NCI-H1417 treated with DMSO at 0.1 percent for 48 hours (cell line): ENCODE results near the gene INSR.

ENCODE experiments used
- DNase-seq: peaks from one replicate; lab custom pipeline; 2025; lab: John Stamatoyannopoulos, UW

Gene INSR

DNA sequence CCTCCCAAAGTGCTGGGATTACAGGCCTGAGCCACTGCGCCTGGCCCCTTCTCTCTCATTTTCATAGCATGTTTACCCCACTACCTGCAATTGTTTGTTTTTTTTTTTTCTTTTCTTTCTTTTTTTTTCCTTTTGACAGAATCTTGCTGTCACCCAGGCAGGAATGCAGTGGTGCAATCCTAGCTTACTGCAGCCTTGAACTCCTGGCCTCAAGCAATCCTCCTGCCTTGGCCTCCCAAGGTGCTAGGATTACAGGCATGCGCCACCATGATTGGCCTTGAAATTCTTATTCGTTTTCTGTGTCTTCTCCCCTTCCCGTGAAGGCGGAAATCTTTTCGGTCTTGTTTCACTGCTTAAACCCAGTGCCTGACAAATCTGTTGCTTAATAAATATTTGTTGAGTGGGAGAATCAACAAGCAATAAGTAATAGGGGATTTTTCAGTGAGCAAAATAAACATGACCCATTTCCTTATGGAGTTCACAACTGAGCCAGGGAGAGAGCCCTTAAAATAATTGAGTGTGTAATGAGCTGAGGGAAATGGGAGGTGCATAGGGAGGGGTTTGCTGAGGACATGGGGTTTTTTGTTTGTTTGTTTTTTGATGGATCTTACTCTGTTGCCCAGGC is 1.8 kb upstream of the INSR start:
- no peak for DNase-seq

GRCh38 chr19:7294558-7295212 is 471 bp upstream of the INSR start:
- peak; percentile 74 for DNase-seq

GRCh38 chr19:7292950-7293761 is 1.1 kb downstream of the INSR start:
- DNase-seq = no peak

DNA sequence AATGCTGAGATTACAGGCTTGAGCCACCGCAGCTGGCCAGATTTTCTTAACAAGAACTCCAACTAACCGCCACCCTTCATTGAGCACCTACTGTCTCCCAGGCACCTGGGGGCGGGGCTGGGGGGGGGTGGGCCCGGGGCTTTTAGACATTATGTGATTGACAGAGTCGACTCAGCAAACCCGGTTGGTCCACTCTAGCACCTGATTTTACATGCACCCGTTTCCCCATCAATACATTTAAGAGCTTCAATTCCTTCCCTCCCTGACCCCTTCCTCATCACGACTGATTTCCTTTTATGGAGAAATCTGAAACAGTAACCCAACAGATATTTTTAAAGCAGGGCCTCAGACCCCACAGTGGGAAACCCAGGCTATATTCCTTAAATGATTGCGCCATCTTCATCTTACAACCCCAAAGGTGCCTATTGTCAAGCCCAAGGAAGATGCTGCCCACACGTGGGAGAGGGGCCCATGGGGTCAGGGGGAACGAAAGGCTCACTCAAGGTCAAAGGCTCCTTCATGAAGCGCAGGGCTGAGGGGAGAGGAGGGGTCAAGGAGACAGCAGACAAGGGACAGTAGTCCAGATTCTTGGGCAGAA is 1.8 kb downstream of the INSR start:
- DNase-seq = no peak

- DNase-seq = no peak
Observed at GRCh38 chr19:7288977-7289376, 5.2 kb downstream of the INSR start.

- no peak for DNase-seq
Observed at GRCh38 chr19:7288131-7288530, 6.1 kb downstream of the INSR start.

GRCh38 chr19:7287722-7288121 is 6.5 kb downstream of the INSR start:
- DNase-seq = no peak

- no peak for DNase-seq
Observed at GRCh38 chr19:7280940-7281666, 13.1 kb downstream of the INSR start.

DNA sequence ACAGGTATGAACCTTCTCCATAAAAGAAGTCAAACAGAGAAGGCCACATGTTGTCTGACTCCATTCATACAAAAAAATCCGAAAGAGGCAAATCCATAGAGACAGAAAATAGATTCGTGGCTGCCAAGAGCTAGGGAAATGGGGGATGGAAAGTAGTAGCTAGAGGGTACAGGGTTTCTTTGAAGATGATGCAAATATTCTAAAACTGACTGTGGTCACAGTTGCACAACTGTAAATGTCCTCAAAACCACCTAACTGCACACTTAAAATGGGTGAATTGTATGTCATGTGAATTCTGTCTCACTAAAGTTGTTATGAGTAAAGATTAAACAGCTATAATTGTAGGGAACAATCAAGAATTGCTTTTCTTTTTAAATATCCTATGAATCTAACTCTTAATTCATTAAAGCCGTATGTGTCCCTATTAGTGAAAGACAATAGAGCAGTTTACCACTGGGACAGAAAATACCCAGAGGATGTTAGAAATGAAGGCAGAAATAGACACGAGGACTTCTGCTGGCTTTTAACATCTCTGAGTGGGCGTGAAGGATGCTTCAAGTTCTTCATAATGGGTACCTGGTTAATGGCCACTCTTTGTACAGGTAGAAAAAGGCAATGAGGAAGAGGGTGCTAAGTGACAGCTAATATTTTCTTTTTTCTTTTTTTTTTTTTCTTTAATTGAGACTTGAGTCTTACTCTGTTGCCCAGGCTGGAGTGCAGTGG is 21.2 kb downstream of the INSR start:
- DNase-seq = no peak

DNA sequence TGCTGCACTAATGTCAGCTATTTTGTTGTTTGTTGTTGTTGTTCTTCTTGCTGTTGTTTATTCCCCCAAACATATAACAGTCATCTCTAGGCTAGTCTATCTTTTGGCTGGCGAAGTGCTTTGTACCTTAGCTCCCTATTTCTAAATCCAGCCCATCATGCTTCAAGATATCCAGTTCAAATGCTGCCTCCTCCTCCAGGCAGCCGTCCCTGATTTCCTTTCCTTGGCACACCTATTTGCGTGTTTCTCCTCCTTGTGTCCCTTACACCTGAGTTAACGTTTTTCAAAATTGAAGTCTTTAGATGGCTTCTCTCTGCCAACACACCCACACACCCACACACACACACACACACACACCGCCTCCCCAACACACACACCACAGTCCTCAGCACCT is 25.5 kb downstream of the INSR start:
- DNase-seq = no peak

GRCh38 chr19:7267792-7268704 is 26.2 kb downstream of the INSR start:
- DNase-seq = no peak

GRCh38 chr19:7266832-7267231 is 27.4 kb downstream of the INSR start:
- no peak for DNase-seq

GRCh38 chr19:7265963-7266362 is 28.3 kb downstream of the INSR start:
- no peak for DNase-seq

GRCh38 chr19:7264858-7265257 is 29.4 kb downstream of the INSR start:
- DNase-seq = no peak

DNA sequence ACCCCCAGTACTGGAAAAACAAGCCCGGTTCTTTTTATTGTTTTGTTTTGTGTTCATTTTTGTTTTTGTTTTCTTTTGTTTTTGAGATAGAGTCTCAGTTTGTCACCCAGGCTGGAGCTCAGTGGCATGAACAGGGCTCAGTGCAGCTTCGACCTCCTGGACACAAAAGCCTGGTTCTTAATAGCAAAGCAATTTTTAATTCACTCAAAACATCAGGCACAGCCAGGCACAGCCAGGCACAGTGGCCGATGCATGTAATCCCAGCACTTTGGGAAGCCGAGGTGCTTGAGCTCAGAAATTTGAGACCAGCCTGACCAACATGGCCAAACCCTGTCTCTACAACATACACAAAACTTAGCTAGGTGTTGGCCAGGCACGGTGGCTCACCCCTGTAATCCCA is 30.7 kb downstream of the INSR start:
- no peak for DNase-seq

GRCh38 chr19:7263066-7263465 is 31.1 kb downstream of the INSR start:
- DNase-seq = no peak

DNA sequence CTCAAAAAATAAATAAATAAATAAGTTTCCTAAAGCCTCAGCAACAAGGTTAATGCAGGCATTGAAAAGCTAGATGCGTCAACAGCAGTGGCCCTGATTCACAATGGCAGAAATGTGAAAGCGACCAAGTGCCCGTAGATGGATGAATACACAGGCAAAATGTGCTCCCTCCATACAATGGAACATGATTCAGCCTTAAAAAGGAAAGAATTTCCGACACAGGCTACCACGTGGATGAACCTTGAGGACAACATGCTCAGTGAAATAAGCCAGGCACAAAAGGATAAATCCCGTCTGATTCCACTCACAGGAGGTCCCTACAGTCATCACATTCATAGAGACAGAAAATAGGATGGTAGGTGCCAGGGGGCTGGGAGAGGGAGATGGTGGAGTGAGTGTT is 31.7 kb downstream of the INSR start:
- no peak for DNase-seq

GRCh38 chr19:7260161-7260560 is 34.1 kb downstream of the INSR start:
- no peak for DNase-seq

DNA sequence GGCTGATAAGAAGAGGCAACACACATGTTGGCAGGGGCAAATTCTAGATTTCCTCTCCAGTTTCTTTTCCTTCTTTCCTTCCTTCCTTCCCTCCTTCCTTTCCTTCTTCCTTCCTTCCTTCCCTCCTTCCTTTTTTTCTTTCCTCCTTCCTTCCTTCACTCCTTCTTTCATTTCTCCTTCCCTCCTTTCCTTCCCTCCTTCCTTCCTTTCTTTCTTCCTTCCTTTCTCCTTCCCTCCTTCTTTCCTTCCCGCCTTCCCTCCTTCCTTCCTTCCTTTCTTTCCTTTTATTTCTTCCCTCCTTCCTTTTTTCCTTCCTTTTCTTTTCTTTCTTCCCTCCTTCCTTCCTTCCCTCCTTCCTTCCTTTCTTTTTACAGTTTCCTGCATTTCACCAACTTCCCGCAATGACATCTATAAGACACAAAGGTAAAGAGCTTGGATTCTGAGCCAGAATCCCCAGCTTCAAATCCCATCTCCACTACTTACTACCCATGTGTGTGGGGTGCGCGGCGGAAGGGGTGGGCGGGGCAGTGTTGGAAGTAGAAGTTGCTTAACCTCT is 35.3 kb downstream of the INSR start:
- no peak for DNase-seq
